Measurements from ENCODE around the gene TEKT5. TPM values are rescaled to one million over a fixed set of nuclear protein-coding genes. Genes with fewer than 3 reads are reported as not detected.

TEKT5 gene
- total and polyA plus RNA-seq, 2 donors from 2014 or later, result 0.57 TPM; not detected in 1

DNA sequence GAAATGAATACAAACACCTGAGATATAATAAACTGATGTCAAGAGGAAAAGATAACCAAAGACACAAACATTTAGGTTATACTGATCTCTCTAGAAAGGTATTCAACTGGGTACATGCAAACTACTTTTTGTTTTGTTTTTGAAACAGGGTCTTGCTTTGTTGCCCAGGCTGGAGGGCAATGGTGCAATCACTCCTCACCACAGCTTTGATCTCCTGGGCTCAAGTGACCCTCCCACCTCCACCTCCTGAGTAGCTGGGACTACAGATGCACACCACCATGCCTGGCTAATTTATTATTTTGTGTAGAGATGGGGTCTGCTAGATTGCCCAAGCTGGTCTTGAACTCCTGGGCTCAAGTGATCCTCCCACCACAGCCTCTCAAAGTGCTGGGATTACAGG is 38.1 kb downstream of the TEKT5 start:
- Histone ChIP-seq H3K36me3 (ENCODE audit: control insufficient read depth in 2 of 3, insufficient read depth in 3 of 3, low read length in 3 of 3) (no peaks in the 10 kb centered on the region), H3K27me3 (ENCODE audit: control insufficient read depth, insufficient read depth, low read length) (no peaks in the 10 kb centered on the region), H3K9ac (ENCODE audit: low read length in 3 of 3) (no peak overlapping the region), H3K27ac (ENCODE audit: low read depth in 2 of 2, low read length in 2 of 2) (no peak overlapping the region), H3K4me1 (ENCODE audit: control insufficient read depth in 2 of 3, insufficient read depth in 2 of 3, low read depth in 1 of 3, low read length in 3 of 3) (no peaks in the 10 kb centered on the region), H3K4me3 (ENCODE audit: low read length in 3 of 3) (no peak overlapping the region), H3K9me3 (ENCODE audit: control insufficient read depth in 2 of 3, insufficient read depth in 1 of 3, low read length in 3 of 3) (no peaks in the 10 kb centered on the region)
- intact Hi-C loops (cut with DNase I), result no loop called here
- no peak for FAIRE-seq
- no peak for DNase-seq
- TF ChIP-seq, protein P1, sequence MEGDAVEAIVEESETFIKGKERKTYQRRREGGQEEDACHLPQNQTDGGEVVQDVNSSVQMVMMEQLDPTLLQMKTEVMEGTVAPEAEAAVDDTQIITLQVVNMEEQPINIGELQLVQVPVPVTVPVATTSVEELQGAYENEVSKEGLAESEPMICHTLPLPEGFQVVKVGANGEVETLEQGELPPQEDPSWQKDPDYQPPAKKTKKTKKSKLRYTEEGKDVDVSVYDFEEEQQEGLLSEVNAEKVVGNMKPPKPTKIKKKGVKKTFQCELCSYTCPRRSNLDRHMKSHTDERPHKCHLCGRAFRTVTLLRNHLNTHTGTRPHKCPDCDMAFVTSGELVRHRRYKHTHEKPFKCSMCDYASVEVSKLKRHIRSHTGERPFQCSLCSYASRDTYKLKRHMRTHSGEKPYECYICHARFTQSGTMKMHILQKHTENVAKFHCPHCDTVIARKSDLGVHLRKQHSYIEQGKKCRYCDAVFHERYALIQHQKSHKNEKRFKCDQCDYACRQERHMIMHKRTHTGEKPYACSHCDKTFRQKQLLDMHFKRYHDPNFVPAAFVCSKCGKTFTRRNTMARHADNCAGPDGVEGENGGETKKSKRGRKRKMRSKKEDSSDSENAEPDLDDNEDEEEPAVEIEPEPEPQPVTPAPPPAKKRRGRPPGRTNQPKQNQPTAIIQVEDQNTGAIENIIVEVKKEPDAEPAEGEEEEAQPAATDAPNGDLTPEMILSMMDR (IDR thresholded peaks at IDR 0.05; ENCODE audit: borderline replicate concordance, extremely low read depth, insufficient read depth), result no peak

DNA sequence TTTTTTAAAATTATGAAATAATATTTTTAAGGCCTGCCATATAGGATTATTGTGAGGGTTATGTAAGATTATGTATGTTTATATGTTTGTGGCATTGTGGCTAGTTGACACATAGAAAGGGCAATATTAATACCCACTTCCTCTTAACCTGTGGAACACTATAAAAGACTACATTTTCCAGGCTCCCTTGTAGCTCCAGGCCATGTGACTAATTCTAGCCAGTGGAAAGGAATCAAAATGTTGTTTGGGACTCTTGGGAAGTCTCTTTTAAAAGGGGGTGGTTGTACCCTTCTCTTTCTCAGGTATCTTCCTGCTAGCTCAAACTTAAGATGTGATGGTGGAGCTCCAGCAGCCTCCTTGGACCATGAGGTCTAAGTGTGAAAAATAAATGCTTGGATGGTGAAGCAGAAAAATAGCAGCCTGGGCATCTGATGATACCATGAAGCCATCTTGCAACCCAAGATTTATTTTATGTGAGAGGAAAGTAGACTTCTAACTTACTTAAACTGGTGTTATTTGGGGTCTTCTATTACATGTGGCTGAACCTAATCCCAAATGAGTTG is 39.2 kb downstream of the TEKT5 start:
- no peak for FAIRE-seq
- no peak overlapping the region for H3K27ac ChIP-seq (ENCODE audit: low read depth in 2 of 2, low read length in 2 of 2)
- no peak for DNase-seq
- H3K36me3 ChIP-seq (ENCODE audit: control insufficient read depth in 2 of 3, insufficient read depth in 3 of 3, low read length in 3 of 3), result no peaks in the 10 kb centered on the region
- TF ChIP-seq, protein P1 (IDR thresholded peaks at IDR 0.05; ENCODE audit: borderline replicate concordance, extremely low read depth, insufficient read depth), result no peak
- no peak overlapping the region for H3K9ac ChIP-seq (ENCODE audit: low read length in 3 of 3)
- no peaks in the 10 kb centered on the region for H3K4me1 ChIP-seq (ENCODE audit: control insufficient read depth in 2 of 3, insufficient read depth in 2 of 3, low read depth in 1 of 3, low read length in 3 of 3)
- H3K9me3 ChIP-seq (ENCODE audit: control insufficient read depth in 2 of 3, insufficient read depth in 1 of 3, low read length in 3 of 3), result no peaks in the 10 kb centered on the region
- intact Hi-C loops (cut with DNase I), result no loop called here
- H3K4me3 ChIP-seq (ENCODE audit: low read length in 3 of 3), result no peak overlapping the region
- H3K27me3 ChIP-seq (ENCODE audit: control insufficient read depth, insufficient read depth, low read length), result no peaks in the 10 kb centered on the region

DNA sequence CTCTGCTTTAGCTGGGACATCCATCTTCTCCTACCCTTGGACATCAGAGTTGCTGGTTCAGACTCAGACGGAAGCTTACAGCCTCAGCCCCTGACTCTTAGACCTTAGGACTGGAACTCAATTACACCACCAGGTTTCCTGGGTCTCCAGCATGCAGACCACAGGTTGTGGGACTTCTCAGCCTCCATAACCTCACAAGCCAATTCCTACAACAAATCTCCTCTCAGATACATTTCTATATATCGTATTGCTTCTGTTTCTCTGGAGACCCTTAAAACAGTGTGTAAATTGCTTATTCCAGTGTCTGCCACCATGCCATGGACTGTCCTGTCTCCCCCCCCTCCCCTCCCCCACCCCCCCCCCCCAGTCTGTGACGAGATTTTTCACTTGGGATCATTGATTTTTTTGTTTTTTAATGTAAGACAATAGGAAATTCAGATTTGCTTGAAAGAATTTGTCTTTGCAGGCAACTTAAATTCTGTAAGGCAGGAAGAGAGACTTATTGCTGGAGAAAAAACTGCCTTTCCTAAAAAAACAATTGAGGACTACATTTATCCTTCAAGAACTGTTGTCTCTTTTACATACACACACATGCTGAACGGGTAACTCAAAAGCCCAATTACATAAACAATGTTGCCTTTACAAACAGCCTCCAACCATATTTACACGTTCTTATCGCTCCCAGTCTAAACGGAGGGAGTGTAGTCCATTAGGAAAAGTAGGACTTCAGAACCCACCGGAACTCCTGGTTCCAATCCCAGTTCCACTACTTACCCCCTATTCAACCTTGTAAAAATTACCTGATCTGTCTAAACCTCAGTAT is 39.9 kb downstream of the TEKT5 start:
- no peaks in the 10 kb centered on the region for H3K36me3 ChIP-seq (ENCODE audit: control insufficient read depth in 2 of 3, insufficient read depth in 3 of 3, low read length in 3 of 3)
- H3K4me3 ChIP-seq (ENCODE audit: low read length in 3 of 3), result no peak overlapping the region
- FAIRE-seq (no peak), DNase-seq (no peak)
- H3K27ac ChIP-seq (ENCODE audit: low read depth in 2 of 2, low read length in 2 of 2), result no peak overlapping the region
- H3K9ac ChIP-seq (ENCODE audit: low read length in 3 of 3), result no peak overlapping the region
- TF ChIP-seq, protein P1 (IDR thresholded peaks at IDR 0.05; ENCODE audit: borderline replicate concordance, extremely low read depth, insufficient read depth), result no peak
- no peaks in the 10 kb centered on the region for H3K27me3 ChIP-seq (ENCODE audit: control insufficient read depth, insufficient read depth, low read length)
- H3K9me3 ChIP-seq (ENCODE audit: control insufficient read depth in 2 of 3, insufficient read depth in 1 of 3, low read length in 3 of 3), result no peaks in the 10 kb centered on the region
- intact Hi-C loops (cut with DNase I), result no loop called here
- no peaks in the 10 kb centered on the region for H3K4me1 ChIP-seq (ENCODE audit: control insufficient read depth in 2 of 3, insufficient read depth in 2 of 3, low read depth in 1 of 3, low read length in 3 of 3)

Data from kidney (tissue), 14 donors.